K562 (cell line): ENCODE measurements around the gene FAM117A. TPM values are rescaled to one million over a fixed set of nuclear protein-coding genes. Genes with fewer than 3 reads are reported as not detected.

Experiments used
- BHLHE40 ChIP-seq: IDR thresholded peaks from 2 replicates; pipeline ENCODE4 v1.6.1; 2011; ENCODE audit warnings: low read length, improper control_type of control experiment
- CHD4 ChIP-seq: fragments of 200-600 bp; sonication (generic); IDR thresholded peaks from 3 replicates; pipeline ENCODE4 v1.6.1; 2012; ENCODE audit warnings: low read depth, mild to moderate bottlenecking, mixed read lengths, low read length, inconsistent platforms; ENCODE audit not compliant: insufficient read depth, insufficient replicate concordance, poor library complexity, severe bottlenecking
- CSDE1 ChIP-seq, 2 experiments: fragments of 450-650 bp; IDR thresholded peaks; 2 replicates each; pipeline ENCODE4 v1.6.1; 2016; ENCODE audit warnings: mild to moderate bottlenecking in 1 of 2
- GATAD2A ChIP-seq: fragments of 450-650 bp; IDR thresholded peaks from 2 replicates; pipeline ENCODE4 v1.6.1; 2017
- MYC ChIP-seq, 2 experiments: fragments of 250-450 bp in 1 of 2; sonication (Bioruptor Pico) in 1 of 2; IDR thresholded peaks; 2 replicates each; pipeline versions ENCODE4 v1.5.1 to v1.6.1; 2012 to 2021; ENCODE audit warnings: low read depth in 2 of 2, borderline replicate concordance in 1 of 2, improper control_type of control experiment in 1 of 2, low read length in 1 of 2, mild to moderate bottlenecking in 1 of 2, moderate library complexity in 1 of 2
- NKRF ChIP-seq: fragments of 450-650 bp; IDR thresholded peaks from 2 replicates; pipeline ENCODE4 v1.6.1; 2016; ENCODE audit warnings: borderline replicate concordance
- SMARCA4 ChIP-seq: fragments of 450-650 bp; IDR thresholded peaks from 2 replicates; pipeline ENCODE4 v1.6.1; 2016
- USF2 ChIP-seq: sonication (generic); formaldehyde crosslinking; IDR thresholded peaks from 2 replicates; pipeline ENCODE4 v1.5.0; 2020; ENCODE audit warnings: missing genetic modification reagents
- VEZF1 ChIP-seq: fragments of 200-800 bp; sonication (Bioruptor generic); IDR thresholded peaks from 2 replicates; pipeline ENCODE4 v1.6.1; 2017; ENCODE audit warnings: missing genetic modification characterization, missing compliant biosample characterization
- ZBTB33 ChIP-seq: sonication (generic); formaldehyde crosslinking; IDR thresholded peaks from 2 replicates; pipeline ENCODE4 v1.8.1; 2023; ENCODE audit warnings: mild to moderate bottlenecking, missing genetic modification reagents
- ZBTB40 ChIP-seq, 2 experiments: fragments of 450-650 bp in 1 of 2; sonication (generic) in 1 of 2; formaldehyde crosslinking in 1 of 2; IDR thresholded peaks; 2 replicates each; pipeline versions ENCODE4 v1.7.1 to v1.9.0; 2016 to 2022; ENCODE audit warnings: inconsistent platforms in 1 of 2, mild to moderate bottlenecking in 1 of 2, missing genetic modification reagents in 1 of 2
- polyA plus RNA-seq, 8 experiments: library from polyadenylated mRNA; depleted of rRNA in 4 of 8; stranded (reverse) in 5 of 8; unstranded in 3 of 8; fragments of >200 nt; fragmentation: Nextera tagmentation in 2 of 8; fragmentation: Illumina TruSeq in 1 of 8; extraction: Ambion mirVana in 2 of 8; extraction: Trizol in 1 of 8; gene quantifications; 2 replicates each; pipeline versions ENCODE4 v1.2.1 to v1.2.3, GENCODE V29; 2011 to 2014; ENCODE audit warnings: inconsistent platforms in 1 of 8, missing spikeins in 1 of 8
- total RNA-seq, 7 experiments: library from RNA; depleted of rRNA in 6 of 7; stranded (reverse); fragments of >200 nt in 6 of 7; fragmentation: Illumina TruSeq in 2 of 7; extraction: Trizol in 2 of 7; gene quantifications; 2 replicates each; pipeline versions ENCODE4 v1.2.1 to v1.2.3, GENCODE V29; 2011 to 2021; ENCODE audit warnings: low replicate concordance in 1 of 7

The FAM117A gene
- total and polyA plus RNA-seq, 9 of the 15 experiments (the other 6 are each of a cell fraction or from before 2014, with no cell fraction given), result 3.1 to 79.7 (median 36.6) TPM

- peak; percentile 31; the same call in 1 of the 2 replicates for TF ChIP-seq NKRF
- no peak for TF ChIP-seq CHD4
- TF ChIP-seq GATAD2A, result no peak
- TF ChIP-seq ZBTB40 (IDR thresholded peaks at IDR 0.05), result no peak
- TF ChIP-seq ZBTB40 (CRISPR knock-in tag; IDR thresholded peaks at IDR 0.05), result no peak
- peak; percentile 73 for TF ChIP-seq BHLHE40
- TF ChIP-seq MYC (IDR thresholded peaks at IDR 0.05; ENCODE audit: low read depth, low read length), result peak; percentile 85
- no peak for TF ChIP-seq MYC (CRISPR knock-in tag; IDR thresholded peaks at IDR 0.05; ENCODE audit: borderline replicate concordance, low read depth)
- no peak for TF ChIP-seq CSDE1 (IDR thresholded peaks at IDR 0.05)
- no peak for TF ChIP-seq SMARCA4
- TF ChIP-seq VEZF1 (CRISPR knock-in tag), result peak; percentile 30; the same call in 1 of the 2 replicates
- TF ChIP-seq USF2, result peak; percentile 60
- TF ChIP-seq ZBTB33 (CRISPR knock-in tag), result peak; percentile 18; the same call in 1 of the 2 replicates
Measured at GRCh38 chr17:49753959-49754391, 10.0 kb downstream of the FAM117A start (continued).
